Measurements from ENCODE around the gene RBM33. TPM values are rescaled to one million over a fixed set of nuclear protein-coding genes. Genes with fewer than 3 reads are reported as not detected.
A peak's percentile ranks its signal among the peaks of the same experiment; 100 is the strongest.

Gene RBM33
- total RNA-seq, 4 donors from 2014 or later, result 27.0 to 34.5 (median 32.6) TPM

- no peak for DNase-seq (ENCODE audit: extremely low spot score)
- H3K4me3 ChIP-seq, result peak overlapping the region in 1 of 4 donors; percentile 7
Measured at GRCh38 chr7:155796381-155797261, 152.2 kb downstream of the RBM33 start.

GRCh38 chr7:155797262-155798250, 153.1 kb downstream of the RBM33 start:
- no peaks in the 10 kb centered on the region for H3K9me3 ChIP-seq
- TF ChIP-seq POLR2AphosphoS5 (IDR thresholded peaks at IDR 0.05) (no peak), EP300 (IDR thresholded peaks at IDR 0.05) (no peak), POLR2A (IDR thresholded peaks at IDR 0.05; ENCODE audit: low read depth) (no peak), CTCF (IDR thresholded peaks at IDR 0.05) (no peak)
- peaks cover 8 to 10% (median 9%) of the 10 kb centered on the region in 4 donors for H3K4me1 ChIP-seq
- H3K36me3 ChIP-seq, result no peaks in the 10 kb centered on the region
- H3K27ac ChIP-seq (replicated peaks in 1 of 4), result no peak overlapping the region
- 89% methylated on average over 24 of the region's 38 CpGs for WGBS
- intact Hi-C loops (cut with DNase I), result loop anchor here (5.0 to 10.0 kb wide), 2 partner anchors 675 to 1017 kb away; no protein-coding TSS in a partner anchor
- H3K27me3 ChIP-seq, result peaks cover 0 to 72% (median 23%) of the 10 kb centered on the region in 4 donors
- no peak for DNase-seq (ENCODE audit: extremely low spot score)
- H3K4me3 ChIP-seq, result peak overlapping the region in 1 of 4 donors; percentile 7

More at GRCh38 chr7:155796381-155797261, 152.2 kb downstream of the RBM33 start:
- H3K36me3 ChIP-seq, result no peaks in the 10 kb centered on the region
- H3K27me3 ChIP-seq, result peaks cover 0 to 65% (median 18%) of the 10 kb centered on the region in 4 donors
- no peaks in the 10 kb centered on the region for H3K9me3 ChIP-seq
- 39% methylated on average over 36 of the region's 60 CpGs for WGBS
- intact Hi-C loops (cut with DNase I), result loop anchor here (5.0 to 10.0 kb wide), 2 partner anchors 676 to 1018 kb away; no protein-coding TSS in a partner anchor
- no peak overlapping the region for H3K27ac ChIP-seq (replicated peaks in 1 of 4)
- peak in 2 of 3 experiments; percentile 62 to 86 for TF ChIP-seq CTCF (IDR thresholded peaks at IDR 0.05)
- no peak for TF ChIP-seq POLR2AphosphoS5 (IDR thresholded peaks at IDR 0.05)
- H3K4me1 ChIP-seq, result peaks cover 8 to 10% (median 9%) of the 10 kb centered on the region in 4 donors

GRCh38 chr7:155798673-155799439, 154.4 kb downstream of the RBM33 start:
- H3K4me3 ChIP-seq, result no peak overlapping the region
- TF ChIP-seq POLR2A (IDR thresholded peaks at IDR 0.05; ENCODE audit: low read depth), result no peak
- no peak for TF ChIP-seq EP300 (IDR thresholded peaks at IDR 0.05)
- no peak for TF ChIP-seq POLR2AphosphoS5 (IDR thresholded peaks at IDR 0.05)
- no peak for TF ChIP-seq CTCF (IDR thresholded peaks at IDR 0.05)
- 76% methylated on average over 13 of the region's 13 CpGs for whole genome bisulfite sequencing
- H3K27ac ChIP-seq (replicated peaks in 1 of 4), result no peak overlapping the region
- H3K36me3 ChIP-seq, result no peaks in the 10 kb centered on the region
- intact Hi-C loops (cut with DNase I), result loop anchor here (5.0 to 10.0 kb wide), 2 partner anchors 673 to 1016 kb away; no protein-coding TSS in a partner anchor
- H3K9me3 ChIP-seq, result no peaks in the 10 kb centered on the region
- peaks cover 0 to 83% (median 35%) of the 10 kb centered on the region in 4 donors for H3K27me3 ChIP-seq
- DNase-seq (ENCODE audit: extremely low spot score), result no peak
- H3K4me1 ChIP-seq, result peaks cover 12 to 22% (median 22%) of the 10 kb centered on the region in 4 donors

- no peak for TF ChIP-seq CTCF (IDR thresholded peaks at IDR 0.05)
- no peak for TF ChIP-seq POLR2AphosphoS5 (IDR thresholded peaks at IDR 0.05)
- no peak for TF ChIP-seq EP300 (IDR thresholded peaks at IDR 0.05)
- no peak for TF ChIP-seq POLR2A (IDR thresholded peaks at IDR 0.05; ENCODE audit: low read depth)
- Histone ChIP-seq H3K4me1 (peaks cover 19 to 29% (median 28%) of the 10 kb centered on the region in 4 donors), H3K27me3 (peaks cover under 1 to 89% (median 38%) of the 10 kb centered on the region in 4 donors), H3K27ac (replicated peaks in 1 of 4) (no peak overlapping the region), H3K36me3 (no peaks in the 10 kb centered on the region), H3K4me3 (no peak overlapping the region), H3K9me3 (no peaks in the 10 kb centered on the region)
- WGBS, result 66% methylated on average over 19 of the region's 19 CpGs
- intact Hi-C loops (cut with DNase I), result loop anchor here (5.0 to 10.0 kb wide), 2 partner anchors 673 to 1015 kb away; no protein-coding TSS in a partner anchor
- no peak for DNase-seq (ENCODE audit: extremely low spot score)
Measured at GRCh38 chr7:155799514-155799913, 155.1 kb downstream of the RBM33 start.

Data from esophagus muscularis mucosa (tissue), 4 donors.